ENCODE measurements around the gene ANGPTL4.

The ANGPTL4 gene

DNA sequence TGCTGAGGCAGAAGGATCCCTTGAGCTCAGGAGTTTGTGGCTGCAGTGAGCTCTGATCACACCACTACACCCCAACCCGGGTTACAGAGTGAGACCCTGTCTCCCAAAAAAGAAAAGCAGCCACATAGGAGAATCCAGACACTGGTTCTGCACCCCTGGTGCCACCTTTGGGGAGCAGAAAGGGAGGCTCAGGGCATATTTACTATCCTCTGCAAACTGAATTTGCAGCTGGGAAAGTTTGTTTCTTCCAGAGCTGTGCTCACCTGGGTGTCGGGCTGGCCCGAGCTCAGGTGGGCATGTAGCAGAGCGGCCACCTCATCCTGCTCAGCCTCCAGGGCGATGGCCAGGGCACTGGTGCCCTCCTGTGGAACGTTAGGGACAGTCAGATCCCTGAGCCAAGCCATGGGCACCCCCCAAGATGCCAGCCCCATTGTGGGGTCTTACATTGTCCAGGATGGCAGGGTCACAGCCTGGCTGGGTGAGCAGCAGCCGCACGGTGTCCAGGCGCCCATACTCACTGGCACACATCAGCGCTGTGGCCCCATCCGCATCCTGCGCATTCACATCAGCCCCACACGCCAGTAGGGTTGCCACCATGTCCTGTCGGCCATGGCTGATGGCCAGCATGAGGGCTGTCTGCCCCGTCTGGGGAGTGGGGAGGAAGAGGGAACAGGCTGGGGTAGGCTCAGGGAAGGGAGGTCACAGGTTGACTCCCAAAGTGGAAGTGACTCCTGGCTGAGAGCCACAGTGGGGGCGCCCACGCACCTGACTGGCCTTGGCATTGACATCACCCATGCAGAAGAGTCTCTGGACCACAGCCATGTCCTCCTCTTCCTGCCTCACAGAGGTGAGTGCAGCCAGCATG is 39.5 kb upstream of the ANGPTL4 start:
- CTCF ChIA-PET: interaction anchor here (0.9 to 1.6 kb wide), 5 partner anchors 11 to 57 kb away, joined by 4 to 8 read pairs (median 5); no protein-coding TSS in a partner anchor
- DNase-seq: no peak
- POLR2A ChIA-PET: interaction anchor here (0.5 kb wide), 1 partner anchor 366 kb away, joined by 3 read pairs; no protein-coding TSS in a partner anchor
- 86% methylated on average over 15 of the region's 17 CpGs for WGBS (ENCODE audit: insufficient coverage)
- H3K4me1 ChIP-seq (ENCODE audit: control extremely low read depth in 1 of 4, control insufficient read depth in 4 of 4, insufficient read depth in 4 of 4, low read length in 3 of 4): peaks cover 5 to 42% (median 33%) of the 10 kb centered on the region in 4 experiments
- H3K27me3 ChIP-seq (replicated peaks in 2 of 5; ENCODE audit: control insufficient read depth in 4 of 5, insufficient read depth in 5 of 5, low read length in 4 of 5): peaks cover 0 to 14% (median 5%) of the 10 kb centered on the region in 5 experiments
- H3K27ac ChIP-seq (ENCODE audit: insufficient read depth in 1 of 2, low read depth in 1 of 2, low read length in 2 of 2, poor library complexity in 1 of 2, severe bottlenecking in 2 of 2): no peak overlapping the region
- H3K4me3 ChIP-seq (ENCODE audit: control insufficient read depth in 1 of 7, extremely low read depth in 1 of 7, insufficient read depth in 4 of 7, low read depth in 2 of 7, low read length in 6 of 7): no peak overlapping the region
- H3K36me3 ChIP-seq (ENCODE audit: control insufficient read depth in 4 of 4, insufficient read depth in 4 of 4, low read length in 3 of 4): peaks cover 0 to 16% (median 7%) of the 10 kb centered on the region in 4 experiments
- peaks cover 0 to 4% (median 3%) of the 10 kb centered on the region in 5 experiments for H3K9me3 ChIP-seq (ENCODE audit: control extremely low read depth in 1 of 5, control insufficient read depth in 4 of 5, insufficient read depth in 2 of 5, low read depth in 1 of 5, low read length in 4 of 5)

DNA sequence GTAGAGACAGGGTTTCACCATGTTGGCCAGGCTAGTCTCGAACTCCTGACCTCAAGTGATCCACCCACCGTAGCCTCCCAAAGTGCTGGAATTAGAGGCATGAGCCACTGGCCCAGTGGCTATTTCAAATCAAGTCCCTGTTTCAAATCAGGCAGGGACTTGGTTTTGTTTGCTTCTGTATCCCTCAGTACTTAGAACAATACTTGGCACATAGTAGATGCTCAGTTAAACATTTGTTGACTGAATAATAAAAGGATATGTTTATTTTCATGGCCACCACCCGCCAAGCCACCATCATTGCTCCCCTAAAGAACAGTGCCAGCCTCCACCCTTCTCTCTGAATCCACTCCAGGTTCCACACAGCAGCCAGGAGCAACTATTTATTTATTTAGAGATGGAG is 38.5 kb upstream of the ANGPTL4 start:
- peaks cover 2 to 32% (median 25%) of the 10 kb centered on the region in 4 experiments for H3K4me1 ChIP-seq (ENCODE audit: control extremely low read depth in 1 of 4, control insufficient read depth in 4 of 4, insufficient read depth in 4 of 4, low read length in 3 of 4)
- CTCF ChIA-PET: interaction anchor here (1.4 to 1.8 kb wide), 2 partner anchors 10 to 28 kb away, joined by 5 read pairs; no protein-coding TSS in a partner anchor
- H3K27ac ChIP-seq (ENCODE audit: insufficient read depth in 1 of 2, low read depth in 1 of 2, low read length in 2 of 2, poor library complexity in 1 of 2, severe bottlenecking in 2 of 2): no peak overlapping the region
- H3K9me3 ChIP-seq (ENCODE audit: control extremely low read depth in 1 of 5, control insufficient read depth in 4 of 5, insufficient read depth in 2 of 5, low read depth in 1 of 5, low read length in 4 of 5): peaks cover 0 to 4% (median 3%) of the 10 kb centered on the region in 5 experiments
- 100% methylated on average over 2 of the region's 3 CpGs for WGBS (ENCODE audit: insufficient coverage)
- no peak for DNase-seq
- POLR2A ChIA-PET: no interaction called here
- peaks cover 0 to 16% (median 7%) of the 10 kb centered on the region in 4 experiments for H3K36me3 ChIP-seq (ENCODE audit: control insufficient read depth in 4 of 4, insufficient read depth in 4 of 4, low read length in 3 of 4)
- peaks cover 0 to 14% (median 5%) of the 10 kb centered on the region in 5 experiments for H3K27me3 ChIP-seq (replicated peaks in 2 of 5; ENCODE audit: control insufficient read depth in 4 of 5, insufficient read depth in 5 of 5, low read length in 4 of 5)
- H3K4me3 ChIP-seq (ENCODE audit: control insufficient read depth in 1 of 7, extremely low read depth in 1 of 7, insufficient read depth in 4 of 7, low read depth in 2 of 7, low read length in 6 of 7): no peak overlapping the region

DNA sequence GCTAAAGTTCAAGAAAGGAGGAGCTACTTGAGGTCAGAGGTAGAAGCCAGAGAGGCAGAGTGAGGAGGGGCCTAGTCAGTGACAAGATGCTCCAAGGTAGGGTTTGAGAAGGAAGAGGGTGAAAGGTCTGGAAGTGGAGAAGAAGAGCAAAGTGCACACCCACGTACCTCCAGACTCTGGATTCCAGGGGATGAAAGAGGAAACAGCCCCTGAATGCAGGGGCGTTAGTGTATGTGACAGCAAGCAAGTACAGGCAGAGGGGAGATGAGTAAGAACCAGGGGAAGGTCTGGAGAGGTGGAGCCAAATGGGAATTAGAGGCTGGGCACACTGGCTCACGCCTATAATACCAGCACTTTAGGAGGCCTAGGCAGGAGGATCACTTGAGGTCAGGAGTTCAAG is 34.0 kb upstream of the ANGPTL4 start:
- H3K27me3 ChIP-seq (replicated peaks in 2 of 5; ENCODE audit: control insufficient read depth in 4 of 5, insufficient read depth in 5 of 5, low read length in 4 of 5): peaks cover 0 to 48% (median 17%) of the 10 kb centered on the region in 5 experiments
- H3K4me1 ChIP-seq (ENCODE audit: control extremely low read depth in 1 of 4, control insufficient read depth in 4 of 4, insufficient read depth in 4 of 4, low read length in 3 of 4): peaks cover 0 to 12% (median 5%) of the 10 kb centered on the region in 4 experiments
- 69% methylated on average over 2 of the region's 3 CpGs for WGBS (ENCODE audit: insufficient coverage)
- peaks cover 0 to 4% (median 3%) of the 10 kb centered on the region in 5 experiments for H3K9me3 ChIP-seq (ENCODE audit: control extremely low read depth in 1 of 5, control insufficient read depth in 4 of 5, insufficient read depth in 2 of 5, low read depth in 1 of 5, low read length in 4 of 5)
- no peak overlapping the region for H3K27ac ChIP-seq (ENCODE audit: insufficient read depth in 1 of 2, low read depth in 1 of 2, low read length in 2 of 2, poor library complexity in 1 of 2, severe bottlenecking in 2 of 2)
- ChIA-PET CTCF (interaction anchor here (1.3 kb wide), 1 partner anchor 10 kb away, joined by 3 read pairs; no protein-coding TSS in a partner anchor), POLR2A (interaction anchor here (0.6 kb wide), 1 partner anchor 19 kb away, joined by 3 read pairs; no protein-coding TSS in a partner anchor)
- no peaks in the 10 kb centered on the region for H3K36me3 ChIP-seq (ENCODE audit: control insufficient read depth in 4 of 4, insufficient read depth in 4 of 4, low read length in 3 of 4)
- H3K4me3 ChIP-seq (ENCODE audit: control insufficient read depth in 1 of 7, extremely low read depth in 1 of 7, insufficient read depth in 4 of 7, low read depth in 2 of 7, low read length in 6 of 7): no peak overlapping the region
- no peak for DNase-seq

DNA sequence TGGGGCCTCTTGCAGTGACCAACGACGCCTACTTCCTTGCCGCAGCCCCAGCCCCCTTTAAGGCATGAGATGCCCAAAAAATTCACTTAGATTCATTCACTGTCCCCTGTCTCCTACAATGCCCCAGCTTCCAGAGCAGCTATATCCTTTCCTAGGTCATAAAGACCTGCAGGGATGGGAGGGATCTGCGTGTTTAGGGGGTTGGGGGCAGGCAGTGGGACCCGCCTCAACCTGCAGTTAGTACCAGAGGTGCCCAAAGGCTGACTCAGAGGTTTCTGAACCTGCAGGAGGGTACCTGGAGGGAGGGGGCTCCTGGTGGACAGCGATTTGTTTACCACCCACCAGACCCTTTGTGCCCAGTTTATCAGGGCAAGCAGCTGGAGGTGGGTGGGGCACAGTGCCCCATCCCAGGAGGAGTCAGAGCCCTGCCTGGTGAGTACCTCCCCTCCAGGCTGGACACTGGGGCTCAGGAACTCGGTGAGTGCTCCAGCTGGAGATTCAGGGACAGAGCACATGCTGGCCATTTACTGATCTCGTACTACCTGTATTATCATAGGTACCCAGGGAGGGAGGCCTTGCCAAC is 32.6 kb upstream of the ANGPTL4 start:
- 83% methylated on average over 7 of the region's 8 CpGs for WGBS (ENCODE audit: insufficient coverage)
- Histone ChIP-seq H3K27me3 (replicated peaks in 2 of 5; ENCODE audit: control insufficient read depth in 4 of 5, insufficient read depth in 5 of 5, low read length in 4 of 5) (peaks cover 0 to 61% (median 25%) of the 10 kb centered on the region in 5 experiments), H3K4me3 (ENCODE audit: control insufficient read depth in 1 of 7, extremely low read depth in 1 of 7, insufficient read depth in 4 of 7, low read depth in 2 of 7, low read length in 6 of 7) (no peak overlapping the region), H3K27ac (ENCODE audit: insufficient read depth in 1 of 2, low read depth in 1 of 2, low read length in 2 of 2, poor library complexity in 1 of 2, severe bottlenecking in 2 of 2) (no peak overlapping the region), H3K9me3 (ENCODE audit: control extremely low read depth in 1 of 5, control insufficient read depth in 4 of 5, insufficient read depth in 2 of 5, low read depth in 1 of 5, low read length in 4 of 5) (peaks cover 0 to 4% (median 3%) of the 10 kb centered on the region in 5 experiments), H3K4me1 (ENCODE audit: control extremely low read depth in 1 of 4, control insufficient read depth in 4 of 4, insufficient read depth in 4 of 4, low read length in 3 of 4) (peaks cover 0 to 22% (median 14%) of the 10 kb centered on the region in 4 experiments), H3K36me3 (ENCODE audit: control insufficient read depth in 4 of 4, insufficient read depth in 4 of 4, low read length in 3 of 4) (no peaks in the 10 kb centered on the region)
- CTCF ChIA-PET: interaction anchor here (1.1 to 1.4 kb wide), 2 partner anchors 10 to 13 kb away, joined by 3 to 5 read pairs; no protein-coding TSS in a partner anchor
- no peak for DNase-seq
- POLR2A ChIA-PET: no interaction called here

DNA sequence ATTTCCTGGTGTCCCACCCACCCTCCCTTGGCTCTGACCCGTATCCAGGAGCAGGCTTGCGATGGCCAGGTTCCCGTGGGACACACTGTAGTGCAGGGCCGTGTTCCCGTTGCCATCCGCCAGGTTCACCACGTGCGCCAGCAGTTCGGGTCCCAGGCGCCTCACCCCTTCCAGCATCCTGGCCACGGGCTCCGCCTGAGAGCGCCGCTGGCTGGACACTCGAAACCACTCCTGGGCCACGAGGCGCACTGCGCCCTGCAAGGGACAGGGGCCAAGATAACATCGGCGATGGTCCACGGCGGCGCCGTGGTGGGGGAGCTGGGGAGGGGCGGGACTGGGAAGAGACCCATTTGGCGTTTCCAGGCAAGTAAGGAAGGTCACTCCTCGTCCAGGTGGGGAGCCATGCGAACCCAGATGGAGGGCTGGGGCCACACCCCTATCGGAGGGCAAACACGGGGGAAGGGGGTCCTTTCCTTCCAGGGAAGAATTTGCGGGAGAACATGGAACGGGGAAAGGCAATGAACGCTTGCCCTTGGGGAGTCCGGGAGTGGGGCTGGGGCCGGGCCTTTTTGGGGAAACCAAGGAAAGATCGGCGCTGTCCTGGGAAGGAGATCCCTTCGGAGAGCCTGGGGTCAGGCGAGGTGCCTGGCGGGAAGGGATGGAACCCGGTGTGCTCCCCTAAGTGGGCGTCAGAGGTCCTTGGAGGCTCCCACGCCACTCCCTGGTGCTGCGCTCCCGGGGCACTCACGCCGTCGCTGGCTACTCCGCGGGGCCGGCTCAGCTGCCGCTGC is 30.8 kb upstream of the ANGPTL4 start:
- peaks cover 0 to 66% (median 32%) of the 10 kb centered on the region in 5 experiments for H3K27me3 ChIP-seq (replicated peaks in 2 of 5; ENCODE audit: control insufficient read depth in 4 of 5, insufficient read depth in 5 of 5, low read length in 4 of 5)
- H3K4me3 ChIP-seq (ENCODE audit: control insufficient read depth in 1 of 7, extremely low read depth in 1 of 7, insufficient read depth in 4 of 7, low read depth in 2 of 7, low read length in 6 of 7): no peak overlapping the region
- H3K4me1 ChIP-seq (ENCODE audit: control extremely low read depth in 1 of 4, control insufficient read depth in 4 of 4, insufficient read depth in 4 of 4, low read length in 3 of 4): peaks cover 0 to 26% (median 15%) of the 10 kb centered on the region in 4 experiments
- 27% methylated on average over 47 of the region's 52 CpGs for WGBS (ENCODE audit: insufficient coverage)
- H3K9me3 ChIP-seq (ENCODE audit: control extremely low read depth in 1 of 5, control insufficient read depth in 4 of 5, insufficient read depth in 2 of 5, low read depth in 1 of 5, low read length in 4 of 5): no peaks in the 10 kb centered on the region
- H3K27ac ChIP-seq (ENCODE audit: insufficient read depth in 1 of 2, low read depth in 1 of 2, low read length in 2 of 2, poor library complexity in 1 of 2, severe bottlenecking in 2 of 2): no peak overlapping the region
- no peaks in the 10 kb centered on the region for H3K36me3 ChIP-seq (ENCODE audit: control insufficient read depth in 4 of 4, insufficient read depth in 4 of 4, low read length in 3 of 4)
- CTCF ChIA-PET: interaction anchor here (1.1 to 2.6 kb wide), 2 partner anchors 17 to 21 kb away, joined by 3 to 15 read pairs; no protein-coding TSS in a partner anchor
- no peak for DNase-seq
- POLR2A ChIA-PET: interaction anchor here (1.2 kb wide), 1 partner anchor 13 kb away, joined by 4 read pairs; the partner anchor contains the start of gene NDUFA7

DNA sequence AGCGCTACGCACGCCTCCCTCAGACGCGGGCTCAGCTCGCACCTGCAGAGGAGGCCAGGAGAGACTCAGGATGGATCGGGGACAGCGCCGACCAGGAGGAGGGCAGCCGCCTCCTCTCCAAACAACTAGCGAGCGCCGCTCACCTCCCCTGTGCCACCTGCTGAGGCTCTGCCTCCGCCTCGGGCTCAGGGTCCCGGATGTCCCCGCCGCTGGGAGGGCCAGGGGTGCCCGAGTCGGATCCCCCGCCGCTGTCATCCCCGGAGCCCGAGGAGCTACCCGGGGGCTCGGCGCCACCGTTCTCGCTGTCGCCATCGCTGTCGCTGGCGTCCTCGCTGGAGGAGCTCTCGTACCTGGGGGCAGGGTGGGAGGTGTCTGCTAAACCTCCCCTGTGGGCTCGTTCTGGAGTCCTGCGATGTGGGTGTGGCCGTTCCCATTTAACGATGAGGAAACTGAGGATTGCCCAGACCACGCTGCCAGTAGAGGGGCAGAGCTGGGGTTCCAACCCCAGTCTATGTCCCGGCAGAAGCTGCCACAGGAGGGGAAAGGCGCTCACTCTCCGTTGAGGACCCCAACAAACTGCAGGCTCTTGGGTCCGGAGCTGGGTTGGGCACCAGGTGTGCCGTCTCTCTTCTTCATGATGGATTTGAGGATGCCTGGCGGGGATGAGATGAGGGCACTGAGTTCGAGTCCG is 30.0 kb upstream of the ANGPTL4 start:
- no peak overlapping the region for H3K4me3 ChIP-seq (ENCODE audit: control insufficient read depth in 1 of 7, extremely low read depth in 1 of 7, insufficient read depth in 4 of 7, low read depth in 2 of 7, low read length in 6 of 7)
- ChIA-PET POLR2A (interaction anchor here (1.2 kb wide), 1 partner anchor 14 kb away, joined by 4 read pairs; the partner anchor contains the start of gene NDUFA7), CTCF (interaction anchor here (0.6 to 2.6 kb wide), 3 partner anchors 17 to 56 kb away, joined by 3 to 15 read pairs (median 3); no protein-coding TSS in a partner anchor)
- 26% methylated on average over 43 of the region's 48 CpGs for WGBS (ENCODE audit: insufficient coverage)
- peaks cover 0 to 26% (median 15%) of the 10 kb centered on the region in 4 experiments for H3K4me1 ChIP-seq (ENCODE audit: control extremely low read depth in 1 of 4, control insufficient read depth in 4 of 4, insufficient read depth in 4 of 4, low read length in 3 of 4)
- H3K27ac ChIP-seq (ENCODE audit: insufficient read depth in 1 of 2, low read depth in 1 of 2, low read length in 2 of 2, poor library complexity in 1 of 2, severe bottlenecking in 2 of 2): no peak overlapping the region
- H3K27me3 ChIP-seq (replicated peaks in 2 of 5; ENCODE audit: control insufficient read depth in 4 of 5, insufficient read depth in 5 of 5, low read length in 4 of 5): peaks cover 0 to 69% (median 35%) of the 10 kb centered on the region in 5 experiments
- no peaks in the 10 kb centered on the region for H3K36me3 ChIP-seq (ENCODE audit: control insufficient read depth in 4 of 4, insufficient read depth in 4 of 4, low read length in 3 of 4)
- H3K9me3 ChIP-seq (ENCODE audit: control extremely low read depth in 1 of 5, control insufficient read depth in 4 of 5, insufficient read depth in 2 of 5, low read depth in 1 of 5, low read length in 4 of 5): no peaks in the 10 kb centered on the region
- DNase-seq: no peak

All from common myeloid progenitor, CD34-positive (primary cell).